ENCODE results near the gene HDDC3.

- TF ChIP-seq CTCF (IDR thresholded peaks at IDR 0.05): no peak
- no peak for TF ChIP-seq POLR2A (IDR thresholded peaks at IDR 0.05)
- no peak for TF ChIP-seq EP300 (IDR thresholded peaks at IDR 0.05)
These were observed 17.8 kb upstream of the HDDC3 start for GRCh38 chr15:90949979-90950675.

All from stomach (tissue), 4 donors.